SK-MEL-5 (cell line): Measurements from ENCODE around the gene FARP2. TPM values are rescaled to one million over a fixed set of nuclear protein-coding genes. Genes with fewer than 3 reads are reported as not detected.
"Not testable (repeated sequence)": the region's sequence is repeated elsewhere in the genome, so short reads cannot be mapped to it uniquely, and the experiment has no call there.

Experiments
- DNase-seq: peaks from one replicate; pipeline ENCODE4 v3.0.0-alpha.2; 2016; ENCODE audit warnings: low read depth, low spot score
- in situ Hi-C: cut with HindIII; loops from 2 replicates; pipeline ENCODE4 v1.10.0; 2016; ENCODE audit warnings: low sequenced_read_pairs, high pct_unique_total_duplicates, low pct_unique_long_range_greater_than_20kb
- total RNA-seq: library from RNA; depleted of rRNA; stranded (reverse); fragments of >200 nt; shearing (Covaris generic); gene quantifications from 2 replicates; pipeline ENCODE4 v1.2.3, GENCODE V29; 2014

The FARP2 gene
- total RNA-seq, 1 experiment from 2014 or later = 344 TPM

GRCh38 chr2:241501551-241501950 is 145.5 kb downstream of the FARP2 start:
- in situ Hi-C loops = no loop called here
- DNase-seq = no peak

- in situ Hi-C loops = no loop called here
- no peak for DNase-seq
These were observed 146.2 kb downstream of the FARP2 start for GRCh38 chr2:241502281-241502680.

- in situ Hi-C loops = no loop called here
- no peak for DNase-seq
These were observed 147.8 kb downstream of the FARP2 start for GRCh38 chr2:241503776-241504392.

- in situ Hi-C loops = no loop called here
- no peak for DNase-seq
These were observed 149.1 kb downstream of the FARP2 start for GRCh38 chr2:241505086-241505780.

- in situ Hi-C loops = no loop called here
- no peak for DNase-seq
These were observed 149.7 kb downstream of the FARP2 start for GRCh38 chr2:241505781-241506201.

GRCh38 chr2:241506317-241506716 is 150.2 kb downstream of the FARP2 start:
- DNase-seq, in situ Hi-C loops: not testable (repeated sequence)

- no peak for DNase-seq
- in situ Hi-C loops = no loop called here
These were observed 150.8 kb downstream of the FARP2 start for GRCh38 chr2:241506793-241507429.

GRCh38 chr2:241507430-241508239 is 151.6 kb downstream of the FARP2 start:
- peak; percentile 47 for DNase-seq
- in situ Hi-C loops = no loop called here

- in situ Hi-C loops = no loop called here
- peak; percentile 97 for DNase-seq
These were observed 152.4 kb downstream of the FARP2 start, which contains the start of gene STK25 for GRCh38 chr2:241508240-241509154. Gene STK25 (minus strand): TSS chr2:241508584. CDS start chr2:241508035, 549 bp downstream.

- in situ Hi-C loops = no loop called here
- DNase-seq = no peak
These were observed 153.2 kb downstream of the FARP2 start for GRCh38 chr2:241509155-241509784.

- no peak for DNase-seq
- in situ Hi-C loops = no loop called here
These were observed 155.1 kb downstream of the FARP2 start for GRCh38 chr2:241511091-241511741.

- in situ Hi-C loops = no loop called here
- DNase-seq = no peak
These were observed 158.5 kb downstream of the FARP2 start for GRCh38 chr2:241514553-241514952.

GRCh38 chr2:241514986-241515737 is 159.1 kb downstream of the FARP2 start:
- in situ Hi-C loops = no loop called here
- no peak for DNase-seq

GRCh38 chr2:241516520-241516965 is 160.5 kb downstream of the FARP2 start:
- DNase-seq = no peak
- in situ Hi-C loops = no loop called here

GRCh38 chr2:241517297-241517696 is 161.2 kb downstream of the FARP2 start:
- DNase-seq = no peak
- in situ Hi-C loops = no loop called here
